ENCODE results near the gene PYY.

- TF ChIP-seq POLR2A (IDR thresholded peaks at IDR 0.05) (no peak), CTCF (IDR thresholded peaks at IDR 0.05) (no peak)
Observed at GRCh38 chr17:43958748-43959352, 5.1 kb upstream of the PYY start.
